Measurements from ENCODE around the gene TM9SF4. TPM values are rescaled to one million over a fixed set of nuclear protein-coding genes. Genes with fewer than 3 reads are reported as not detected.

The TM9SF4 gene
- polyA plus RNA-seq, 1 donor (not counting 4 experiments of a cell fraction or from before 2014, with no cell fraction given), result 49.4 TPM

DNA sequence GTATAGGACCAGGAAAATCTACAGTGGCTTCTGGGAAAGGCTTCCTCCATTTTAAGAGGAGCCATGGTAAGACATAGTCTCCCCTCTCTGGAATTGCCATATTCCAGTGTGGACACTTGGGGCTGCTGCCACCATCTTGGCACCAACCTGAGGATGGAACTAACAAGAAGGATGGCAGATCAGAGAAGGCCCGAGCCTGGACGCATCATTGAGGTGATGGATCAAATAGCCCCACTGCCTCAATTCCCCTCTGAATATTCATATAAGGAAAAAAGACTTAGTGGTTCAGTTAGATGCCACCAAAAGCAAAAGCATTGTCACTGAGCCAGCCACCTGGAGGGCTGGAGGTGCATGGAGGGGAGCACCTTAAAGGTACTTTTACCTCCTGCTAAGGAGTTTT, 72.1 kb downstream of the TM9SF4 start:
- dilution Hi-C loops (cut with MboI; ENCODE audit: extremely low pct_ligation_motif_present, low sequenced_read_pairs), result no loop called here
- H3K9me3 ChIP-seq (ENCODE audit: control insufficient read depth, low read depth, low read length), result no peaks in the 10 kb centered on the region
- H2AFZ ChIP-seq (ENCODE audit: control insufficient read depth, low read length), result no peak overlapping the region
- no peaks in the 10 kb centered on the region for H3K9me1 ChIP-seq (ENCODE audit: control insufficient read depth, extremely low read depth, insufficient read depth, low read length)
- H3K27me3 ChIP-seq (ENCODE audit: control insufficient read depth, extremely low read depth, insufficient read depth, low read length), result no peaks in the 10 kb centered on the region
- no peaks in the 10 kb centered on the region for H3K36me3 ChIP-seq (ENCODE audit: control insufficient read depth in 2 of 2, extremely low read depth in 1 of 2, insufficient read depth in 2 of 2, low read length in 2 of 2)
- H3K9ac ChIP-seq (ENCODE audit: control insufficient read depth, extremely low read depth, insufficient read depth, low read length), result no peak overlapping the region
- H3K79me2 ChIP-seq (ENCODE audit: control insufficient read depth, insufficient read depth, low read length), result no peaks in the 10 kb centered on the region
- H3K4me1 ChIP-seq (ENCODE audit: control insufficient read depth, extremely low read depth, insufficient read depth, low read length), result no peaks in the 10 kb centered on the region
- H4K20me1 ChIP-seq (ENCODE audit: control insufficient read depth, extremely low read depth, insufficient read depth, low read length), result no peaks in the 10 kb centered on the region
- TF ChIP-seq, protein P1, sequence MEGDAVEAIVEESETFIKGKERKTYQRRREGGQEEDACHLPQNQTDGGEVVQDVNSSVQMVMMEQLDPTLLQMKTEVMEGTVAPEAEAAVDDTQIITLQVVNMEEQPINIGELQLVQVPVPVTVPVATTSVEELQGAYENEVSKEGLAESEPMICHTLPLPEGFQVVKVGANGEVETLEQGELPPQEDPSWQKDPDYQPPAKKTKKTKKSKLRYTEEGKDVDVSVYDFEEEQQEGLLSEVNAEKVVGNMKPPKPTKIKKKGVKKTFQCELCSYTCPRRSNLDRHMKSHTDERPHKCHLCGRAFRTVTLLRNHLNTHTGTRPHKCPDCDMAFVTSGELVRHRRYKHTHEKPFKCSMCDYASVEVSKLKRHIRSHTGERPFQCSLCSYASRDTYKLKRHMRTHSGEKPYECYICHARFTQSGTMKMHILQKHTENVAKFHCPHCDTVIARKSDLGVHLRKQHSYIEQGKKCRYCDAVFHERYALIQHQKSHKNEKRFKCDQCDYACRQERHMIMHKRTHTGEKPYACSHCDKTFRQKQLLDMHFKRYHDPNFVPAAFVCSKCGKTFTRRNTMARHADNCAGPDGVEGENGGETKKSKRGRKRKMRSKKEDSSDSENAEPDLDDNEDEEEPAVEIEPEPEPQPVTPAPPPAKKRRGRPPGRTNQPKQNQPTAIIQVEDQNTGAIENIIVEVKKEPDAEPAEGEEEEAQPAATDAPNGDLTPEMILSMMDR (optimal IDR thresholded peaks at IDR 0.05 in 1 of 3, IDR thresholded peaks at IDR 0.05 in 1 of 3, conservative IDR thresholded peaks at IDR 0.05 in 1 of 3; ENCODE audit: extremely low read depth in 1 of 3, insufficient read depth in 2 of 3, low read length in 3 of 3), result no peak
- no peak for TF ChIP-seq EZH2 (IDR thresholded peaks at IDR 0.05; ENCODE audit: low read length)
- no peak overlapping the region for H3K27ac ChIP-seq (ENCODE audit: control insufficient read depth, insufficient read depth, low read length)
- H3K4me2 ChIP-seq (ENCODE audit: control insufficient read depth, extremely low read depth, insufficient read depth, low read depth, low read length), result no peak overlapping the region
- DNase-seq (ENCODE audit: low read depth, low spot score), result no peak
- H3K4me3 ChIP-seq (ENCODE audit: control insufficient read depth in 2 of 3, extremely low read depth in 1 of 3, insufficient read depth in 2 of 3, low read depth in 1 of 3, low read length in 3 of 3), result no peak overlapping the region
- no peak for FAIRE-seq

DNA sequence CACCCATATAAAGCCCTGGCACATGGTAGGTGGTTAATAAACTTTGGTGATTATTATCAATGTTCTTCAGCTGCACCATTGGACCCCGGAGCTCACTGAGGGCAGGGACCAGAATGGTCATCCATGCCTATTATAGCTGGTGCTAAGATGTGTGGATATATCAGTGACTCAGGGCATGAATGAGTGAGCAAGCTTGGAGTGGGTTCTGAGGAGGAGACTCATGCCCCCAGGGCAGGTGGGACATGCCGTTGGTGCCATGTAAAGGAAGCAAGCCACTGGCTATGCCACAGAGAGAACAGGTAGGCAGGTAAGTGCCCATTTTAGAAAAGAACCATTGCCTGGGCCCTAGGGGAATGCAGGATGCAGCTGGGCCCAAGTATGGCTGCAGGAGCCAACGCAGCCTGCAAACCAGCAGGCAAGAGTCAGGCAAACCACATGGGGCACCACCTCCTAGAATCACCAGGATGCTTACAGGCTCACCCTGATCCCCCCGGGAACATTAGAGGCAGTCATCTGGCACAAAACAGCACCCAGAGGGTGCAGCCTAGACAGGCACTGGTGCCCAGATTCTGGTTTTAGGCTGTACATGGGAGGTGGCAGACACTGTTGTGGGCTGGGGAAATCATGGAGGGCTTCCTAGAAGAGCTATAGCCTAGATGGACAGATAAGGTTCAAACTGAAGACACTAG, 74.6 kb downstream of the TM9SF4 start:
- no peak overlapping the region for H3K9ac ChIP-seq (ENCODE audit: control insufficient read depth, extremely low read depth, insufficient read depth, low read length)
- no peaks in the 10 kb centered on the region for H3K79me2 ChIP-seq (ENCODE audit: control insufficient read depth, insufficient read depth, low read length)
- DNase-seq (ENCODE audit: low read depth, low spot score) (no peak), FAIRE-seq (no peak)
- dilution Hi-C loops (cut with MboI; ENCODE audit: extremely low pct_ligation_motif_present, low sequenced_read_pairs), result no loop called here
- H3K4me3 ChIP-seq (ENCODE audit: control insufficient read depth in 2 of 3, extremely low read depth in 1 of 3, insufficient read depth in 2 of 3, low read depth in 1 of 3, low read length in 3 of 3), result no peak overlapping the region
- H3K9me1 ChIP-seq (ENCODE audit: control insufficient read depth, extremely low read depth, insufficient read depth, low read length), result no peaks in the 10 kb centered on the region
- H3K27ac ChIP-seq (ENCODE audit: control insufficient read depth, insufficient read depth, low read length), result no peak overlapping the region
- H3K4me1 ChIP-seq (ENCODE audit: control insufficient read depth, extremely low read depth, insufficient read depth, low read length), result no peaks in the 10 kb centered on the region
- H4K20me1 ChIP-seq (ENCODE audit: control insufficient read depth, extremely low read depth, insufficient read depth, low read length), result no peaks in the 10 kb centered on the region
- no peaks in the 10 kb centered on the region for H3K36me3 ChIP-seq (ENCODE audit: control insufficient read depth in 2 of 2, extremely low read depth in 1 of 2, insufficient read depth in 2 of 2, low read length in 2 of 2)
- H3K27me3 ChIP-seq (ENCODE audit: control insufficient read depth, extremely low read depth, insufficient read depth, low read length), result no peaks in the 10 kb centered on the region
- H3K9me3 ChIP-seq (ENCODE audit: control insufficient read depth, low read depth, low read length), result no peaks in the 10 kb centered on the region
- no peak overlapping the region for H2AFZ ChIP-seq (ENCODE audit: control insufficient read depth, low read length)
- H3K4me2 ChIP-seq (ENCODE audit: control insufficient read depth, extremely low read depth, insufficient read depth, low read depth, low read length), result no peak overlapping the region
- TF ChIP-seq, protein P1 (optimal IDR thresholded peaks at IDR 0.05 in 1 of 3, IDR thresholded peaks at IDR 0.05 in 1 of 3, conservative IDR thresholded peaks at IDR 0.05 in 1 of 3; ENCODE audit: extremely low read depth in 1 of 3, insufficient read depth in 2 of 3, low read length in 3 of 3), result no peak
- no peak for TF ChIP-seq EZH2 (IDR thresholded peaks at IDR 0.05; ENCODE audit: low read length)

Data from keratinocyte (primary cell).